ENCODE data around the gene BCCIP.

Gene BCCIP
- total RNA-seq, result 34.4 to 37.5 reads per million in 2 donors

- peak; percentile 79 for DNase-seq
Measured at GRCh38 chr10:125822878-125823662, at the start of gene BCCIP, which contains the start of gene UROS. Gene BCCIP (plus strand): TSS chr10:125823546. CDS start chr10:125823558, 12 bp downstream. Gene UROS (minus strand): TSS chr10:125823258. CDS start chr10:125816499, 6,759 bp downstream.

- DNase-seq, result no peak
Measured at GRCh38 chr10:125773687-125774543, 49.4 kb upstream of the BCCIP start.

GRCh38 chr10:125774581-125775191 lies 48.7 kb upstream of the BCCIP start:
- no peak for DNase-seq

- DNase-seq, result no peak
Measured at GRCh38 chr10:125775491-125776106, 47.7 kb upstream of the BCCIP start, which contains the start of gene MMP21. Gene MMP21 (minus strand): TSS chr10:125775821. CDS start chr10:125775821, 0 bp downstream.

- no peak for DNase-seq
Measured at GRCh38 chr10:125777806-125778205, 45.5 kb upstream of the BCCIP start.

- DNase-seq, result no peak
Measured at GRCh38 chr10:125778556-125778955, 44.8 kb upstream of the BCCIP start.

- no peak for DNase-seq
Measured at GRCh38 chr10:125779403-125780327, 43.7 kb upstream of the BCCIP start.

- no peak for DNase-seq
Measured at GRCh38 chr10:125781374-125781773, 42.0 kb upstream of the BCCIP start.

- no peak for DNase-seq
Measured at GRCh38 chr10:125782054-125782453, 41.3 kb upstream of the BCCIP start.

GRCh38 chr10:125782616-125783015 lies 40.7 kb upstream of the BCCIP start:
- DNase-seq, result no peak

- DNase-seq, result no peak
Measured at GRCh38 chr10:125783408-125783807, 39.9 kb upstream of the BCCIP start.

- no peak for DNase-seq
Measured at GRCh38 chr10:125783957-125784356, 39.4 kb upstream of the BCCIP start.

GRCh38 chr10:125785791-125786190 lies 37.6 kb upstream of the BCCIP start:
- DNase-seq, result no peak

- no peak for DNase-seq
Measured at GRCh38 chr10:125788156-125789034, 35.0 kb upstream of the BCCIP start.

GRCh38 chr10:125792342-125793300 lies 30.7 kb upstream of the BCCIP start:
- no peak for DNase-seq

- DNase-seq, result no peak
Measured at GRCh38 chr10:125795128-125795527, 28.2 kb upstream of the BCCIP start.

- no peak for DNase-seq
Measured at GRCh38 chr10:125795637-125796190, 27.6 kb upstream of the BCCIP start.

- DNase-seq, result no peak
Measured at GRCh38 chr10:125797424-125797823, 25.9 kb upstream of the BCCIP start.

All from activated gamma-delta T cell (primary cell).